HepG2 (cell line): ENCODE results near the gene MARS1. TPM values are rescaled to one million over a fixed set of nuclear protein-coding genes. Genes with fewer than 3 reads are reported as not detected.

Source experiments
- BCL6 ChIP-seq: IDR thresholded peaks from 2 replicates; pipeline ENCODE4 v1.6.1; 2016; ENCODE audit warnings: missing genetic modification reagents, missing compliant biosample characterization
- BRD4 ChIP-seq: sonication (generic); formaldehyde crosslinking; IDR thresholded peaks from 2 replicates; pipeline ENCODE4 v1.4.0; 2020; ENCODE audit warnings: missing genetic modification reagents
- EZH2 ChIP-seq: conservative IDR thresholded peaks from 2 replicates; pipeline ENCODE4 v1.6.1; 2012; ENCODE audit warnings: mild to moderate bottlenecking, low read depth, low read length, moderate library complexity
- HMGA1 ChIP-seq: sonication (generic); formaldehyde crosslinking; conservative IDR thresholded peaks from 2 replicates; pipeline ENCODE4 v1.4.0; 2020; ENCODE audit warnings: missing genetic modification reagents
- MBNL3 ChIP-seq: fragments of 250-450 bp; sonication (Bioruptor Pico); conservative IDR thresholded peaks from 2 replicates; pipeline ENCODE4 v1.8.0; 2022; ENCODE audit warnings: mild to moderate bottlenecking, inconsistent platforms
- MYC ChIP-seq: sonication (generic); formaldehyde crosslinking; IDR thresholded peaks from 2 replicates; pipeline ENCODE4 v1.9.0; 2021; ENCODE audit warnings: missing genetic modification reagents, borderline replicate concordance
- MZF1 ChIP-seq: sonication (generic); formaldehyde crosslinking; IDR thresholded peaks from 2 replicates; pipeline ENCODE4 v1.8.1; 2023; ENCODE audit warnings: mild to moderate bottlenecking, missing genetic modification reagents, borderline replicate concordance
- SSRP1 ChIP-seq: IDR thresholded peaks from 2 replicates; pipeline ENCODE4 v1.6.1; 2016; ENCODE audit warnings: control low read depth
- ZNF263 ChIP-seq: sonication (generic); formaldehyde crosslinking; IDR thresholded peaks from 2 replicates; pipeline ENCODE4 v1.4.0; 2020; ENCODE audit warnings: missing genetic modification reagents
- ZNF441 ChIP-seq: sonication (generic); formaldehyde crosslinking; IDR thresholded peaks from 2 replicates; pipeline ENCODE4 v1.7.0; 2021; ENCODE audit warnings: missing genetic modification reagents, borderline replicate concordance
- ZNF446 ChIP-seq: sonication (generic); formaldehyde crosslinking; IDR thresholded peaks from 2 replicates; pipeline ENCODE4 v1.5.0; 2020; ENCODE audit warnings: mild to moderate bottlenecking, missing genetic modification reagents
- ZNF468 ChIP-seq: sonication (generic); formaldehyde crosslinking; IDR thresholded peaks from 2 replicates; pipeline ENCODE4 v1.8.0; 2022; ENCODE audit warnings: mild to moderate bottlenecking, moderate library complexity, missing genetic modification reagents
- ZNF629 ChIP-seq: sonication (generic); formaldehyde crosslinking; conservative IDR thresholded peaks from 2 replicates; pipeline ENCODE4 v1.5.0; 2020; ENCODE audit warnings: missing genetic modification reagents
- polyA plus RNA-seq, 8 experiments: library from polyadenylated mRNA; depleted of rRNA in 3 of 8; stranded (reverse) in 7 of 8; unstranded in 1 of 8; fragments of >200 nt; fragmentation: Illumina TruSeq in 4 of 8; extraction: Trizol in 4 of 8; gene quantifications; 2 replicates each; pipeline versions ENCODE4 v1.2.1 to v1.2.3, GENCODE V29; 2011 to 2016; ENCODE audit warnings: low read depth in 4 of 8, missing spikeins in 1 of 8, mixed read lengths in 1 of 8; ENCODE audit not compliant: insufficient read depth in 1 of 8
- total RNA-seq, 5 experiments: library from RNA; depleted of rRNA; stranded (reverse); fragments of >200 nt; fragmentation: Illumina TruSeq; extraction: Trizol; gene quantifications; 2 replicates each; pipeline ENCODE4 v1.2.3, GENCODE V29; 2016; ENCODE audit warnings: low read depth in 1 of 5
- TF ChIP-seq, protein P1 (sequence below): IDR thresholded peaks from 2 replicates; pipeline ENCODE4 v1.4.0; 2020; ENCODE audit warnings: mild to moderate bottlenecking, missing genetic modification reagents
- TF ChIP-seq, protein P2 (sequence below): sonication (generic); formaldehyde crosslinking; conservative IDR thresholded peaks from 2 replicates; pipeline ENCODE4 v1.4.0; 2020; ENCODE audit warnings: missing genetic modification reagents
- TF ChIP-seq, protein P3 (sequence below): sonication (generic); formaldehyde crosslinking; IDR thresholded peaks from 2 replicates; pipeline ENCODE4 v1.4.0; 2020; ENCODE audit warnings: missing genetic modification reagents
- TF ChIP-seq, protein P4 (sequence below): sonication (generic); formaldehyde crosslinking; IDR thresholded peaks from 2 replicates; pipeline ENCODE4 v1.4.0; 2020; ENCODE audit warnings: mild to moderate bottlenecking, missing genetic modification reagents
- TF ChIP-seq, protein P5 (sequence below): IDR thresholded peaks from 2 replicates; pipeline ENCODE4 v1.6.1; 2016; ENCODE audit warnings: mild to moderate bottlenecking, missing biosample characterization, missing genetic modification reagents
- TF ChIP-seq, protein P6 (sequence below): sonication (generic); formaldehyde crosslinking; conservative IDR thresholded peaks from 2 replicates; pipeline ENCODE4 v1.4.0; 2020; ENCODE audit warnings: missing genetic modification reagents

Gene MARS1
- total and polyA plus RNA-seq, 2 of the 13 experiments (the other 11 are each of a cell fraction or from before 2014, with no cell fraction given): 115 to 181 TPM

DNA sequence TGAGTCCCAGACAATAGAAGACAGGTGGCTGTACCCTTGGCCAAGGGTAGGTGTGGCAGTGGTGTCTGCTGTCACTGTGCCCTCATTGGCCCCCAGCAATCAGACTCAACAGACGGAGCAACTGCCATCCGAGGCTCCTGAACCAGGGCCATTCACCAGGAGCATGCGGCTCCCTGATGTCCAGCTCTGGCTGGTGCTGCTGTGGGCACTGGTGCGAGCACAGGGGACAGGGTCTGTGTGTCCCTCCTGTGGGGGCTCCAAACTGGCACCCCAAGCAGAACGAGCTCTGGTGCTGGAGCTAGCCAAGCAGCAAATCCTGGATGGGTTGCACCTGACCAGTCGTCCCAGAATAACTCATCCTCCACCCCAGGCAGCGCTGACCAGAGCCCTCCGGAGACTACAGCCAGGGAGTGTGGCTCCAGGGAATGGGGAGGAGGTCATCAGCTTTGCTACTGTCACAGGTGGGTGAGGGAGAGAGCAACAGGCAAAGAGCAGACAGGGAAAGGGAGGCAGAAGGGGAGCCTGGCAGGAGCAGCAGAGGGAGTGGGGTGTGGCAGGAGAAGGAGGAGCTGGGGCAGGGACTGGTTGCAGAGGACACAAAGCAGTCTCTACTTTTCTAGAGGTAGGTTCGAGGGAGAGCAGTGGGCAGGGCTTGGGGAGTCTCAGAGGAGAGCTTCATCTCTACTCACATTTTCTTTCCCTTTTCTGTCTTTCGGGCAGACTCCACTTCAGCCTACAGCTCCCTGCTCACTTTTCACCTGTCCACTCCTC, 32.3 kb upstream of the MARS1 start (continued):
- TF ChIP-seq, protein P1, sequence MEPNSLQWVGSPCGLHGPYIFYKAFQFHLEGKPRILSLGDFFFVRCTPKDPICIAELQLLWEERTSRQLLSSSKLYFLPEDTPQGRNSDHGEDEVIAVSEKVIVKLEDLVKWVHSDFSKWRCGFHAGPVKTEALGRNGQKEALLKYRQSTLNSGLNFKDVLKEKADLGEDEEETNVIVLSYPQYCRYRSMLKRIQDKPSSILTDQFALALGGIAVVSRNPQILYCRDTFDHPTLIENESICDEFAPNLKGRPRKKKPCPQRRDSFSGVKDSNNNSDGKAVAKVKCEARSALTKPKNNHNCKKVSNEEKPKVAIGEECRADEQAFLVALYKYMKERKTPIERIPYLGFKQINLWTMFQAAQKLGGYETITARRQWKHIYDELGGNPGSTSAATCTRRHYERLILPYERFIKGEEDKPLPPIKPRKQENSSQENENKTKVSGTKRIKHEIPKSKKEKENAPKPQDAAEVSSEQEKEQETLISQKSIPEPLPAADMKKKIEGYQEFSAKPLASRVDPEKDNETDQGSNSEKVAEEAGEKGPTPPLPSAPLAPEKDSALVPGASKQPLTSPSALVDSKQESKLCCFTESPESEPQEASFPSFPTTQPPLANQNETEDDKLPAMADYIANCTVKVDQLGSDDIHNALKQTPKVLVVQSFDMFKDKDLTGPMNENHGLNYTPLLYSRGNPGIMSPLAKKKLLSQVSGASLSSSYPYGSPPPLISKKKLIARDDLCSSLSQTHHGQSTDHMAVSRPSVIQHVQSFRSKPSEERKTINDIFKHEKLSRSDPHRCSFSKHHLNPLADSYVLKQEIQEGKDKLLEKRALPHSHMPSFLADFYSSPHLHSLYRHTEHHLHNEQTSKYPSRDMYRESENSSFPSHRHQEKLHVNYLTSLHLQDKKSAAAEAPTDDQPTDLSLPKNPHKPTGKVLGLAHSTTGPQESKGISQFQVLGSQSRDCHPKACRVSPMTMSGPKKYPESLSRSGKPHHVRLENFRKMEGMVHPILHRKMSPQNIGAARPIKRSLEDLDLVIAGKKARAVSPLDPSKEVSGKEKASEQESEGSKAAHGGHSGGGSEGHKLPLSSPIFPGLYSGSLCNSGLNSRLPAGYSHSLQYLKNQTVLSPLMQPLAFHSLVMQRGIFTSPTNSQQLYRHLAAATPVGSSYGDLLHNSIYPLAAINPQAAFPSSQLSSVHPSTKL: no peak
- TF ChIP-seq, protein P2, sequence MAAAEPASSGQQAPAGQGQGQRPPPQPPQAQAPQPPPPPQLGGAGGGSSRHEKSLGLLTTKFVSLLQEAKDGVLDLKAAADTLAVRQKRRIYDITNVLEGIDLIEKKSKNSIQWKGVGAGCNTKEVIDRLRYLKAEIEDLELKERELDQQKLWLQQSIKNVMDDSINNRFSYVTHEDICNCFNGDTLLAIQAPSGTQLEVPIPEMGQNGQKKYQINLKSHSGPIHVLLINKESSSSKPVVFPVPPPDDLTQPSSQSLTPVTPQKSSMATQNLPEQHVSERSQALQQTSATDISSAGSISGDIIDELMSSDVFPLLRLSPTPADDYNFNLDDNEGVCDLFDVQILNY: no peak
- TF ChIP-seq MZF1 (CRISPR knock-in tag) (no peak), ZNF263 (peak; percentile 0; the same call in 1 of the 2 replicates), MYC (CRISPR knock-in tag) (peak; percentile 6; the same call in 1 of the 2 replicates), BCL6 (no peak), ZNF468 (0 out of 2 replicates have a peak, but pooled peaks have one; percentile 32), SSRP1 (CRISPR knock-in tag) (peak; percentile 11; the same call in 1 of the 2 replicates), HMGA1 (CRISPR knock-in tag) (no peak), BRD4 (no peak), EZH2 (no peak), ZNF441 (CRISPR knock-in tag) (no peak), ZNF629 (no peak), MBNL3 (no peak), ZNF446 (CRISPR knock-in tag) (no peak)
- TF ChIP-seq, protein P3, sequence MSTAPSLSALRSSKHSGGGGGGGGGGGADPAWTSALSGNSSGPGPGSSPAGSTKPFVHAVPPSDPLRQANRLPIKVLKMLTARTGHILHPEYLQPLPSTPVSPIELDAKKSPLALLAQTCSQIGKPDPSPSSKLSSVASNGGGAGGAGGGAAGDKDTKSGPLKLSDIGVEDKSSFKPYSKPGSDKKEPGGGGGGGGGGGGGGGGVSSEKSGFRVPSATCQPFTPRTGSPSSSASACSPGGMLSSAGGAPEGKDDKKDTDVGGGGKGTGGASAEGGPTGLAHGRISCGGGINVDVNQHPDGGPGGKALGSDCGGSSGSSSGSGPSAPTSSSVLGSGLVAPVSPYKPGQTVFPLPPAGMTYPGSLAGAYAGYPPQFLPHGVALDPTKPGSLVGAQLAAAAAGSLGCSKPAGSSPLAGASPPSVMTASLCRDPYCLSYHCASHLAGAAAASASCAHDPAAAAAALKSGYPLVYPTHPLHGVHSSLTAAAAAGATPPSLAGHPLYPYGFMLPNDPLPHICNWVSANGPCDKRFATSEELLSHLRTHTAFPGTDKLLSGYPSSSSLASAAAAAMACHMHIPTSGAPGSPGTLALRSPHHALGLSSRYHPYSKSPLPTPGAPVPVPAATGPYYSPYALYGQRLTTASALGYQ (CRISPR knock-in tag): no peak
- TF ChIP-seq, protein P4, sequence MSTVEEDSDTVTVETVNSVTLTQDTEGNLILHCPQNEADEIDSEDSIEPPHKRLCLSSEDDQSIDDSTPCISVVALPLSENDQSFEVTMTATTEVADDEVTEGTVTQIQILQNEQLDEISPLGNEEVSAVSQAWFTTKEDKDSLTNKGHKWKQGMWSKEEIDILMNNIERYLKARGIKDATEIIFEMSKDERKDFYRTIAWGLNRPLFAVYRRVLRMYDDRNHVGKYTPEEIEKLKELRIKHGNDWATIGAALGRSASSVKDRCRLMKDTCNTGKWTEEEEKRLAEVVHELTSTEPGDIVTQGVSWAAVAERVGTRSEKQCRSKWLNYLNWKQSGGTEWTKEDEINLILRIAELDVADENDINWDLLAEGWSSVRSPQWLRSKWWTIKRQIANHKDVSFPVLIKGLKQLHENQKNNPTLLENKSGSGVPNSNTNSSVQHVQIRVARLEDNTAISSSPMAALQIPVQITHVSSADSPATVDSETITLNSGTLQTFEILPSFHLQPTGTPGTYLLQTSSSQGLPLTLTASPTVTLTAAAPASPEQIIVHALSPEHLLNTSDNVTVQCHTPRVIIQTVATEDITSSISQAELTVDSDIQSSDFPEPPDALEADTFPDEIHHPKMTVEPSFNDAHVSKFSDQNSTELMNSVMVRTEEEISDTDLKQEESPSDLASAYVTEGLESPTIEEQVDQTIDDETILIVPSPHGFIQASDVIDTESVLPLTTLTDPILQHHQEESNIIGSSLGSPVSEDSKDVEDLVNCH: 0 out of 2 replicates have a peak, but pooled peaks have one; percentile 42
- TF ChIP-seq, protein P5, sequence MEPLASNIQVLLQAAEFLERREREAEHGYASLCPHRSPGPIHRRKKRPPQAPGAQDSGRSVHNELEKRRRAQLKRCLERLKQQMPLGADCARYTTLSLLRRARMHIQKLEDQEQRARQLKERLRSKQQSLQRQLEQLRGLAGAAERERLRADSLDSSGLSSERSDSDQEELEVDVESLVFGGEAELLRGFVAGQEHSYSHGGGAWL: 0 out of 2 replicates have a peak, but pooled peaks have one; percentile 6
- TF ChIP-seq, protein P6, sequence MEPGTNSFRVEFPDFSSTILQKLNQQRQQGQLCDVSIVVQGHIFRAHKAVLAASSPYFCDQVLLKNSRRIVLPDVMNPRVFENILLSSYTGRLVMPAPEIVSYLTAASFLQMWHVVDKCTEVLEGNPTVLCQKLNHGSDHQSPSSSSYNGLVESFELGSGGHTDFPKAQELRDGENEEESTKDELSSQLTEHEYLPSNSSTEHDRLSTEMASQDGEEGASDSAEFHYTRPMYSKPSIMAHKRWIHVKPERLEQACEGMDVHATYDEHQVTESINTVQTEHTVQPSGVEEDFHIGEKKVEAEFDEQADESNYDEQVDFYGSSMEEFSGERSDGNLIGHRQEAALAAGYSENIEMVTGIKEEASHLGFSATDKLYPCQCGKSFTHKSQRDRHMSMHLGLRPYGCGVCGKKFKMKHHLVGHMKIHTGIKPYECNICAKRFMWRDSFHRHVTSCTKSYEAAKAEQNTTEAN: no peak
